Psoas muscle (tissue), 8 donors: ENCODE measurements around the gene HOXC11. TPM values are rescaled to one million over a fixed set of nuclear protein-coding genes. Genes with fewer than 3 reads are reported as not detected.

ENCODE experiments used
- ATAC-seq, 4 donors: fragments of 200-7000 bp; cut with Tn5 transposase; one replicate each; pipeline ENCODE4 v1.9.1; 2020; ENCODE audit warnings: moderate library complexity in 3 of 4, mild to moderate bottlenecking in 2 of 4
- DNase-seq, 2 donors: peaks; one replicate each; pipeline ENCODE4 v3.0.0-alpha.2; 2020
- H3K27ac ChIP-seq: fragments of 200-600 bp; one replicate; pipeline ENCODE4 v1.8.0; 2022
- H3K27me3 ChIP-seq, 3 donors: fragments of 200-600 bp in 1 of 3; one replicate each; pipeline versions ENCODE4 v1.6.1 to v1.8.0; 2013 to 2022; ENCODE audit warnings: low read length in 2 of 3, mild to moderate bottlenecking in 2 of 3, moderate library complexity in 1 of 3; ENCODE audit not compliant: insufficient read depth in 3 of 3
- H3K36me3 ChIP-seq, 2 donors: fragments of 200-600 bp in 1 of 2; one replicate each; pipeline versions ENCODE4 v1.6.1 to v1.8.0; 2013 to 2022; ENCODE audit warnings: low read depth in 1 of 2, mild to moderate bottlenecking in 1 of 2, moderate library complexity in 1 of 2; ENCODE audit not compliant: insufficient read depth in 1 of 2
- H3K4me1 ChIP-seq: fragments of 200-600 bp; one replicate; pipeline ENCODE4 v1.8.0; 2022
- H3K4me3 ChIP-seq: fragments of 200-600 bp; one replicate; pipeline ENCODE4 v1.8.0; 2022; ENCODE audit warnings: mild to moderate bottlenecking
- H3K9me3 ChIP-seq: fragments of 200-600 bp; one replicate; pipeline ENCODE4 v1.8.0; 2022
- WGBS, 3 donors: extraction: QIAGEN DNeasy Blood & Tissue Kit; methylation state at CpG; one replicate each; pipeline versions ENCODE4 v1.1.6 to v1.1.7; 2013; 5-methylcytosine and 5-hydroxymethylcytosine counted together
- intact Hi-C, 2 donors: fragments of 100-400 bp; cut with DNase I; formaldehyde crosslinking; loops; one replicate each; pipeline versions ENCODE4 v1.11.0 to v1.14.2; 2022
- polyA plus RNA-seq, 3 donors: library from polyadenylated mRNA; stranded (reverse); fragments of 200-250 nt; gene quantifications; one replicate each; pipeline ENCODE4 v1.2.3, GENCODE V29; 2013
- total RNA-seq, 4 donors: library from RNA; stranded (reverse); fragmentation: NEBNext Ultra II Directional in 2 of 4; extraction: Animal tissue kit (Norgen Biotek cat#: 25700) in 2 of 4; gene quantifications; one replicate each; pipeline versions ENCODE4 v1.2.1 to v1.2.4, GENCODE V29; 2021 to 2023
- TF ChIP-seq, protein P1 (sequence below): fragments of 200-600 bp; IDR thresholded peaks from one replicate; pipeline ENCODE4 v1.8.0; 2022; ENCODE audit warnings: antibody characterized with exemption
- donor health status: healthy with polysubstance abuse.
- donor health status: DM: no; HTN: no; CAD: no; lungs with moderate emphysema.
- donor health status: Bipolar disorder and iron deficiency.
- donor health status: healthy.
- donor health status: DM: yes; HTN: yes; CAD: no.
- donor health status: DM: no; HTN: no; CAD: no.
- donor health status: DM: no; HTN: no; CAD: no.
- donor health status: DM: yes; HTN: yes; CAD: no.

HOXC11 gene
- total and polyA plus RNA-seq, 7 donors: 0.34 to 2.2 (median 0.82) TPM; not detected in 2

DNA sequence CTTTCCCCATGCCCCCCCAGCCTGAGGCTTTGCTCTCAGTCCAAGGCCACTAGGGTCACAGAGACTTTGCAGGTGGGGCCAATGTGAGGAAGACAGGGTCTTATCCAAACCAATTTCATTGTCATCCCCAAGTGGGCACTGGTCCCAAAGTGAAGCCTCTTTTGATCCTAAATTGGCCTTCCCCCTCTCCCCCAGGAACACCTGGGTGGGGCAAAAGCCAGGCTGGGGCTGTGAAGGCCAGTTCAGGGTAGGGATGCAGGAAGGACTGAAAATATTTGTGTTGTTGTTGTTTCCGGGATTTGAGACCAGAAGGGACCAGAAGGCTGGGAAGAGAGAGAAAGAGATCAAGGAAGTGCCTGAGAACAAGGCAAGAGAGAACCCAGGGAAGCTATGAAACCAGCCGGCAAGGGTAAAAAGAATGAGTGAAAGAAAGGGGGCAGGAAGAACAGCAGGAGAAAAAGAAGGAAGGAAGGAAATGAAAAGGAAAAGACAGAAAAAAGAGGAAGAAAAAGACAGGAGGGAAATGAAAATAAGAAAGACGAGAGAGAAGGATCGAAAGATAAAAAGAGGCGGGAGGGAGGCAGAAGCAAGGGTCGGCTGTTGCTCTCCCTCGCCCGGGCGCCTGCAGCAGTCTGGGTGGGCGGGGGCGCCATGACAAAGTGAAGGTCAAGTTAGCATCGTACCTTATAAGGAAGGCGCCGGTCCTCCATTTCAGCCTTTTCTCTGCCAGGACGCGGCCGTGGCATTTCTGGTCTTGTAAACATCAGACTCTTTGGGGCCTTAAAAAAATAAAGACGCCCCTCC, 7.4 kb upstream of the HOXC11 start:
- Histone ChIP-seq H3K36me3 (no peaks in the 10 kb centered on the region), H3K9me3 (no peaks in the 10 kb centered on the region), H3K4me1 (peaks cover 4% of the 10 kb centered on the region), H3K27ac (no peak overlapping the region), H3K4me3 (peak overlapping the region; percentile 42), H3K27me3 (peaks cover 0 to 88% (median 30%) of the 10 kb centered on the region in 3 donors)
- DNase-seq (peak in 1 of 2 donors; percentile 49), ATAC-seq (no peak)
- TF ChIP-seq, protein P1, sequence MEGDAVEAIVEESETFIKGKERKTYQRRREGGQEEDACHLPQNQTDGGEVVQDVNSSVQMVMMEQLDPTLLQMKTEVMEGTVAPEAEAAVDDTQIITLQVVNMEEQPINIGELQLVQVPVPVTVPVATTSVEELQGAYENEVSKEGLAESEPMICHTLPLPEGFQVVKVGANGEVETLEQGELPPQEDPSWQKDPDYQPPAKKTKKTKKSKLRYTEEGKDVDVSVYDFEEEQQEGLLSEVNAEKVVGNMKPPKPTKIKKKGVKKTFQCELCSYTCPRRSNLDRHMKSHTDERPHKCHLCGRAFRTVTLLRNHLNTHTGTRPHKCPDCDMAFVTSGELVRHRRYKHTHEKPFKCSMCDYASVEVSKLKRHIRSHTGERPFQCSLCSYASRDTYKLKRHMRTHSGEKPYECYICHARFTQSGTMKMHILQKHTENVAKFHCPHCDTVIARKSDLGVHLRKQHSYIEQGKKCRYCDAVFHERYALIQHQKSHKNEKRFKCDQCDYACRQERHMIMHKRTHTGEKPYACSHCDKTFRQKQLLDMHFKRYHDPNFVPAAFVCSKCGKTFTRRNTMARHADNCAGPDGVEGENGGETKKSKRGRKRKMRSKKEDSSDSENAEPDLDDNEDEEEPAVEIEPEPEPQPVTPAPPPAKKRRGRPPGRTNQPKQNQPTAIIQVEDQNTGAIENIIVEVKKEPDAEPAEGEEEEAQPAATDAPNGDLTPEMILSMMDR: no peak
- intact Hi-C loops: loop anchor here in 1 of 2 donors (5.0 to 10.0 kb wide), 2 partner anchors 173 to 271 kb away; no protein-coding TSS in a partner anchor
- 22 to 35% (median 26%) methylated on average over 18 of the region's 18 CpGs for WGBS, 3 donors

DNA sequence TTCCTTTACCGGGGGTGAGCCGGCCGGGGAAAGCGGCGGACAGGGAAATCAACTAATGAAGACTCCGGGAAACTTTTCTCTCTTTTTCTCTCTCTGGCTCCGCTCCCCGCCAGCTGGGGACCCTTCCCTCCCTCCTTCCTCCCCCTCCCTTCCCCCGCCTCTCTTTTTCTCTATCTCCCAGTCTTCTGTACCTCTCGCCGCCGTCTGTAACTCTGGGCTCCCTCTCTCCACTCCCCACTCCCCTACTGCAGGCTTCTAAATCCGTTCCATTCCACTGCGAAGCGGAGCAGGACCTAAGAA, 6.9 kb upstream of the HOXC11 start:
- Histone ChIP-seq H3K36me3 (no peaks in the 10 kb centered on the region), H3K9me3 (no peaks in the 10 kb centered on the region), H3K4me3 (peak overlapping the region; percentile 42), H3K4me1 (peaks cover 4% of the 10 kb centered on the region), H3K27ac (no peak overlapping the region), H3K27me3 (peaks cover 0 to 88% (median 33%) of the 10 kb centered on the region in 3 donors)
- TF ChIP-seq, protein P1: no peak
- WGBS, 3 donors: 19 to 33% (median 26%) methylated on average over 14 to 15 of the region's 15 CpGs
- DNase-seq: no peak
- no peak for ATAC-seq
- intact Hi-C loops: loop anchor here in 1 of 2 donors (5.0 to 10.0 kb wide), 2 partner anchors 174 to 271 kb away; no protein-coding TSS in a partner anchor

DNA sequence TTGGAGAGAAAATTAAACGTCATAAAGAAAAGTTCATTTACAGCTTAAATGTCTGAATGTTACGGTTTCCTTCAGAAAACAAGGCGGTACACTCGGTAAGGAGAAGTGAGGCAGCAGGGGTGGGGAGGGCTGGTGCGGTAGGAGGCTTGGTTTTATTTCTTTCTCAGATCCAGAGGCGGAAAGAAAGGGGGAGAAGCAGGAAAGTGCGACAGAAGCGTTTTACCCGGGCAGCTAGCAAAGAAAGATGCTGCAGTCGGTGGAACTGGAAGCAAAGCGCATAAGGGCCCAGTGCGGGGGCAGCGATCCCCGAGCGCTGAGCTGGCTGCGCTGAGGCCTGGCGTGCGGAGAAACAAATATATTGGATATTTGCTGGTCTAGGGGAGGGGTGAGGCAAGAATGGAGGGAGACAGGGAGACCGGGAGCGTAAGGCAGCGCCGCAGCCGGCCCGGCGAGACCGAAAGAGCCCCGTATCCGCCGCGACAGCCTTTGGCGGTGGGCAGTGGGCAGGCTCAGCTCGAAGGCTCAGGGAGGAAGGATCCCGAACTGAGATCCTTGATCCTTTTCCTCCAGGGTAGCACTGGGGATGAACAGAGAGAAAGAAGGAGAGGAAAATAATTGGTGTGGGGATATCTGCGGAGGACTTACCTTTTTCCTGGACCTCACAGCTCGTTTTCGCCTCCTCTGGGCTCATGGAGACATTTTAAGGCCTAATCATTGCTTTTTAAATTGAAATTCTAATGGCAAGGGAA, 6.4 kb upstream of the HOXC11 start:
- no peaks in the 10 kb centered on the region for H3K36me3 ChIP-seq
- intact Hi-C loops: loop anchor here in 1 of 2 donors (5.0 to 10.0 kb wide), 2 partner anchors 174 to 272 kb away; no protein-coding TSS in a partner anchor
- no peaks in the 10 kb centered on the region for H3K9me3 ChIP-seq
- 45 to 58% (median 47%) methylated on average over 36 of the region's 36 CpGs for WGBS, 3 donors
- TF ChIP-seq, protein P1: no peak
- ATAC-seq: peak in 3 of 4 donors; percentile 19
- no peak overlapping the region for H3K27ac ChIP-seq
- DNase-seq: peak in 1 of 2 donors; percentile 32
- peaks cover 4% of the 10 kb centered on the region for H3K4me1 ChIP-seq
- peak overlapping the region; percentile 42 for H3K4me3 ChIP-seq
- H3K27me3 ChIP-seq: peaks cover 0 to 87% (median 30%) of the 10 kb centered on the region in 3 donors

DNA sequence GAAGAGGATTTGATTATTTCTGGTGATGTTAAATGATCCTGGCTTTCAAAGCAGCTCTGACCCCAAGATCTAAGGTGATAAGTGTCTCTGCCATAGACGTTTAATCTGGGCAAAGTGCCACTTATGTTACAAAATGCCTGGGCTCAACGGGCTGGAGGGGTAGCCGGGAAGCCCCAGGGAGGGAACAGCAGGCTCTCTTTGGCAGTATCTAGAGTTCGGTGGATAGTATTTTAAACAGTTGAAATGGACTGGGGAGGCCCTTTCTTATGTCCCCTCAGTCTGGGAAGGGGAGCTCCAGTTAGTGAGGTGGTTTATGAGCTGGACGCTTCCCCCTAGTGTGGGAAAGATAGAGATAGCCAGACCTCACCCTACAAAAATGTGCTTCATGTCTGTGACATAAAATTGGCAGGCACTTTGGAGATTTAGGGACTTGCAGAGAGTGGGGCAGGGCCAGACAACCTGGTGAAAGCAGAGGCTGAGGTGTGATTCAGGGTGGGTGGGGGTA, 5.5 kb upstream of the HOXC11 start:
- no peak for ATAC-seq
- peak in 1 of 2 donors; percentile 32 for DNase-seq
- Histone ChIP-seq H3K4me3 (peak overlapping the region; percentile 42), H3K36me3 (no peaks in the 10 kb centered on the region), H3K27me3 (peaks cover 0 to 88% (median 31%) of the 10 kb centered on the region in 3 donors), H3K27ac (no peak overlapping the region), H3K4me1 (peaks cover 4% of the 10 kb centered on the region), H3K9me3 (no peaks in the 10 kb centered on the region)
- intact Hi-C loops: loop anchor here in 1 of 2 donors (5.0 to 10.0 kb wide), 2 partner anchors 175 to 273 kb away; no protein-coding TSS in a partner anchor
- 44 to 57% (median 57%) methylated on average over 5 of the region's 5 CpGs for WGBS, 3 donors
- TF ChIP-seq, protein P1: no peak
